Measurements from ENCODE around the gene FBXO27. TPM values are rescaled to one million over a fixed set of nuclear protein-coding genes. Genes with fewer than 3 reads are reported as not detected.

The FBXO27 gene
- total and polyA plus RNA-seq, 2 of the 8 experiments (the other 6 are each of a cell fraction or from before 2014, with no cell fraction given) = 10.9 to 25.5 TPM

DNA sequence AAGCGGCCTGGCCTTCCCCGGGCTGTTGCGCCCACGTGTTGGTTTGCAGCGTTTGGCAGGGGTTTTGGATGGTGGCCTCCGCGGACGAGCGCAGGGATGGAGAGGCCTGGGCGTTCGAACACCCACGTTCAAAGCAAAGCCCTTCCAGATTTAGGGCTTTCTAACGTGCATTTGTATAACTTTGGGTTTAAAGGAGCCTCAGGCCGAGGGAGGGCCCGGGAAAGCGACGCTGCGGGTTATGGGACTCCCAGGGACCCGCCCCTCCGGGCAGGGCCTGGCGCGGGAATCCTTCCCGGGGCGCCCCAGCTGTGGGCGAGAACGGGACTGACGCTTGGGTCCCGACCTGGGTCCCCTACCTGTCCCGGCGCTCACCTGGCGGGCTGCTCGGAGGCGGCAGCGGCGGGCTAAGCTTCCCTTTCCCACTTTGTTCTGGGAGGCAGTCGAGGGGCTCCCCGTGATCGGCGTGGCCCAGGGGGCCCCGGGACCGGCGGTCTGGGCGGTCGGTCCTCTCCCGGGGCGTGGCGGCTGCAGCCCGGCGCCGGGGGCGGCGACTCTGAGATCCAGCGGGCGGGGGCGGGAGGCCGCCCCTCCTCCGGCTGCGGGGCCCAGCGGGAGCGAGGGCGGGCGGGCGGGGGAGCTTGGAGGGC is 57.0 kb downstream of the FBXO27 start, which contains the start of gene FBXO17 (continued):
- TF ChIP-seq, protein P1, sequence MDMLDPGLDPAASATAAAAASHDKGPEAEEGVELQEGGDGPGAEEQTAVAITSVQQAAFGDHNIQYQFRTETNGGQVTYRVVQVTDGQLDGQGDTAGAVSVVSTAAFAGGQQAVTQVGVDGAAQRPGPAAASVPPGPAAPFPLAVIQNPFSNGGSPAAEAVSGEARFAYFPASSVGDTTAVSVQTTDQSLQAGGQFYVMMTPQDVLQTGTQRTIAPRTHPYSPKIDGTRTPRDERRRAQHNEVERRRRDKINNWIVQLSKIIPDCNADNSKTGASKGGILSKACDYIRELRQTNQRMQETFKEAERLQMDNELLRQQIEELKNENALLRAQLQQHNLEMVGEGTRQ (IDR thresholded peaks at IDR 0.05; ENCODE audit: low read length) = no peak
- TF ChIP-seq CHD7 (IDR thresholded peaks at IDR 0.05; ENCODE audit: insufficient replicate concordance, low read length) (no peak), EZH2 (IDR thresholded peaks at IDR 0.05; ENCODE audit: low read depth, low read length, severe bottlenecking) (peak; percentile 16), CBX8 (IDR thresholded peaks at IDR 0.05; ENCODE audit: borderline replicate concordance, low read depth, low read length) (no peak), GABPA (IDR thresholded peaks at IDR 0.05; ENCODE audit: borderline replicate concordance, insufficient read depth, low read length) (no peak), TEAD4 (IDR thresholded peaks at IDR 0.05; ENCODE audit: low read depth, low read length) (no peak)
- TF ChIP-seq, protein P2, sequence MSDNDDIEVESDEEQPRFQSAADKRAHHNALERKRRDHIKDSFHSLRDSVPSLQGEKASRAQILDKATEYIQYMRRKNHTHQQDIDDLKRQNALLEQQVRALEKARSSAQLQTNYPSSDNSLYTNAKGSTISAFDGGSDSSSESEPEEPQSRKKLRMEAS (IDR thresholded peaks at IDR 0.05) = peak; percentile 97
- TF ChIP-seq, protein P3, sequence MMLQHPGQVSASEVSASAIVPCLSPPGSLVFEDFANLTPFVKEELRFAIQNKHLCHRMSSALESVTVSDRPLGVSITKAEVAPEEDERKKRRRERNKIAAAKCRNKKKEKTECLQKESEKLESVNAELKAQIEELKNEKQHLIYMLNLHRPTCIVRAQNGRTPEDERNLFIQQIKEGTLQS (IDR thresholded peaks at IDR 0.05; ENCODE audit: insufficient read depth, low read depth, low read length) = no peak

Data from H1 (cell line).